ENCODE measurements around the gene ZNF574.
A peak's percentile ranks its signal among the peaks of the same experiment; 100 is the strongest.

The ZNF574 gene

GRCh38 chr19:42102877-42103276, 26.9 kb downstream of the ZNF574 start:
- DNase-seq = no peak

- no peak for DNase-seq
Measured at GRCh38 chr19:42105368-42105767, 29.4 kb downstream of the ZNF574 start.

GRCh38 chr19:42108527-42109389, 32.8 kb downstream of the ZNF574 start:
- peak; percentile 77 for DNase-seq

- DNase-seq = no peak
Measured at GRCh38 chr19:42109896-42110295, 33.9 kb downstream of the ZNF574 start.

GRCh38 chr19:42110658-42111057, 34.7 kb downstream of the ZNF574 start:
- DNase-seq = no peak

- DNase-seq = no peak
Measured at GRCh38 chr19:42111384-42111783, 35.4 kb downstream of the ZNF574 start.

GRCh38 chr19:42111811-42112210, 35.8 kb downstream of the ZNF574 start:
- DNase-seq = no peak

- DNase-seq = no peak
Measured at GRCh38 chr19:42113641-42114348, 37.8 kb downstream of the ZNF574 start.

GRCh38 chr19:42114412-42114811, 38.4 kb downstream of the ZNF574 start:
- no peak for DNase-seq

- no peak for DNase-seq
Measured at GRCh38 chr19:42115219-42115618, 39.3 kb downstream of the ZNF574 start.

GRCh38 chr19:42115705-42116104, 39.7 kb downstream of the ZNF574 start:
- DNase-seq = no peak

- DNase-seq = no peak
Measured at GRCh38 chr19:42116308-42117075, 40.5 kb downstream of the ZNF574 start.

- DNase-seq = no peak
Measured at GRCh38 chr19:42117076-42117475, 41.1 kb downstream of the ZNF574 start.

- no peak for DNase-seq
Measured at GRCh38 chr19:42120276-42120980, 44.5 kb downstream of the ZNF574 start.

GRCh38 chr19:42121036-42121621, 45.2 kb downstream of the ZNF574 start:
- DNase-seq = no peak

GRCh38 chr19:42121656-42122069, 45.7 kb downstream of the ZNF574 start:
- DNase-seq = peak; percentile 62

GRCh38 chr19:42122691-42123607, 47.0 kb downstream of the ZNF574 start:
- DNase-seq = no peak

GRCh38 chr19:42123765-42124164, 47.8 kb downstream of the ZNF574 start:
- DNase-seq = no peak

- no peak for DNase-seq
Measured at GRCh38 chr19:42124386-42124901, 48.5 kb downstream of the ZNF574 start.

GRCh38 chr19:42125536-42125935, 49.6 kb downstream of the ZNF574 start:
- DNase-seq = no peak

GRCh38 chr19:42126574-42126973, 50.6 kb downstream of the ZNF574 start:
- DNase-seq = no peak
